ENCODE measurements around the gene TNFAIP8.
"Not testable (repeated sequence)": the region's sequence is repeated elsewhere in the genome, so short reads cannot be mapped to it uniquely, and the experiment has no call there.

- TF ChIP-seq POLR2AphosphoS5 (IDR thresholded peaks at IDR 0.05; ENCODE audit: low read depth, low read length); JUND (IDR thresholded peaks at IDR 0.05): not testable (repeated sequence)
Measured at GRCh38 chr5:119428574-119428973, 72.8 kb downstream of the TNFAIP8 start.

Data from SK-N-SH (cell line).